ENCODE data around the gene ADAM12. TPM values are rescaled to one million over a fixed set of nuclear protein-coding genes. Genes with fewer than 3 reads are reported as not detected.

Gene ADAM12
- polyA plus RNA-seq, 4 donors, result 0.45 to 0.87 TPM; not detected in 2

DNA sequence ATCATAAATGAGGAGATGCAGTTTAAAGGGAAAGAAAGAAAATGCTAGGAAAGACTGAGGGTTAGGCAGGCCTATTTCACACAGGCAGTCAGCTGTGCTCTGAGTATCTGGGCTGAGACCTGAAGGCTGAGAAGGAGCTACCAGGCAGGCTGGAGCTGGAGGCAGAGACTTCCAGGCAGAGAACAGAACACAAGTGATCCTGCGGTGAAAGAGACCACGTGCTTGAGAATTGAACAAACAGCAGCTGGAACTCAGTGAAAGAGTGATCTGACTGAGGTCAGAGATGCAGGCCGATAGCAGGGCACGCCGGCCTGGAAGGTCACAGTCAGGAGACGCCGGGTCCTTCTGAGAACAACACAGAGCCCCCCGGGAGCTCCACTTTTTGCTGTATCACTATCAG lies 147.8 kb downstream of the ADAM12 start:
- DNase-seq (peak in 1 of 2 donors; percentile 7), FAIRE-seq (no peak)
- Histone ChIP-seq H3K4me3 (ENCODE audit: low read depth in 1 of 3, low read length in 3 of 3) (no peak overlapping the region), H3K27me3 (ENCODE audit: control insufficient read depth in 3 of 3, insufficient read depth in 3 of 3, low read length in 3 of 3) (no peaks in the 10 kb centered on the region), H3K27ac (ENCODE audit: low read depth in 1 of 3, low read length in 2 of 3) (no peak overlapping the region), H3K4me1 (ENCODE audit: control insufficient read depth in 3 of 3, insufficient read depth in 2 of 3, low read depth in 1 of 3, low read length in 2 of 3) (no peaks in the 10 kb centered on the region), H3K36me3 (ENCODE audit: control insufficient read depth in 3 of 3, insufficient read depth in 2 of 3, low read depth in 1 of 3, low read length in 3 of 3) (no peaks in the 10 kb centered on the region), H3K9me3 (ENCODE audit: control insufficient read depth in 2 of 2, insufficient read depth in 1 of 2, low read depth in 1 of 2, low read length in 1 of 2) (no peaks in the 10 kb centered on the region)
- 61 to 67% (median 66%) methylated on average over 8 of the region's 8 CpGs for WGBS, 3 donors

DNA sequence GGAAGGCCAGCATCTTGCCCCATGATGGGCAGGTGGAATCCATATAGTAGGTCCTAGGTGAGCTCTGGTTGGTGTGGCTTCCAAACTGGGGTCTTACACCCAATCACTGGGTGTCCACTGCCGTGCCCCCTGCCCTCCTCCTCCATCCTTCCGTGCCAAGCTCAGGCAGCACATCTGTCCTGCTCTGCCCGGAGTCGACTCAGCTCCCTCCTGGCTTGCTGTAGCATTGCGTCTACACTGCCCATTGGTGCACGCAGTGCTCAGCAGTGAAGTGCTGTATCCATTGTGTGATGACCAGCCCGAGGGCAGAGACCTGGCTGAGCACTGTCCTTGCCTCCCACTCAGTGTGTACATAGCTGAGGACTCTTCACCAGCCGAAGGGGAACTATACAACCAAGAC lies 148.4 kb downstream of the ADAM12 start:
- FAIRE-seq (no peak), DNase-seq (no peak)
- Histone ChIP-seq H3K27ac (ENCODE audit: low read depth in 1 of 3, low read length in 2 of 3) (no peak overlapping the region), H3K27me3 (ENCODE audit: control insufficient read depth in 3 of 3, insufficient read depth in 3 of 3, low read length in 3 of 3) (no peaks in the 10 kb centered on the region), H3K36me3 (ENCODE audit: control insufficient read depth in 3 of 3, insufficient read depth in 2 of 3, low read depth in 1 of 3, low read length in 3 of 3) (no peaks in the 10 kb centered on the region), H3K9me3 (ENCODE audit: control insufficient read depth in 2 of 2, insufficient read depth in 1 of 2, low read depth in 1 of 2, low read length in 1 of 2) (no peaks in the 10 kb centered on the region), H3K4me1 (ENCODE audit: control insufficient read depth in 3 of 3, insufficient read depth in 2 of 3, low read depth in 1 of 3, low read length in 2 of 3) (no peaks in the 10 kb centered on the region), H3K4me3 (ENCODE audit: low read depth in 1 of 3, low read length in 3 of 3) (no peak overlapping the region)
- WGBS, 3 donors, result 77 to 88% (median 78%) methylated on average over 8 of the region's 8 CpGs

DNA sequence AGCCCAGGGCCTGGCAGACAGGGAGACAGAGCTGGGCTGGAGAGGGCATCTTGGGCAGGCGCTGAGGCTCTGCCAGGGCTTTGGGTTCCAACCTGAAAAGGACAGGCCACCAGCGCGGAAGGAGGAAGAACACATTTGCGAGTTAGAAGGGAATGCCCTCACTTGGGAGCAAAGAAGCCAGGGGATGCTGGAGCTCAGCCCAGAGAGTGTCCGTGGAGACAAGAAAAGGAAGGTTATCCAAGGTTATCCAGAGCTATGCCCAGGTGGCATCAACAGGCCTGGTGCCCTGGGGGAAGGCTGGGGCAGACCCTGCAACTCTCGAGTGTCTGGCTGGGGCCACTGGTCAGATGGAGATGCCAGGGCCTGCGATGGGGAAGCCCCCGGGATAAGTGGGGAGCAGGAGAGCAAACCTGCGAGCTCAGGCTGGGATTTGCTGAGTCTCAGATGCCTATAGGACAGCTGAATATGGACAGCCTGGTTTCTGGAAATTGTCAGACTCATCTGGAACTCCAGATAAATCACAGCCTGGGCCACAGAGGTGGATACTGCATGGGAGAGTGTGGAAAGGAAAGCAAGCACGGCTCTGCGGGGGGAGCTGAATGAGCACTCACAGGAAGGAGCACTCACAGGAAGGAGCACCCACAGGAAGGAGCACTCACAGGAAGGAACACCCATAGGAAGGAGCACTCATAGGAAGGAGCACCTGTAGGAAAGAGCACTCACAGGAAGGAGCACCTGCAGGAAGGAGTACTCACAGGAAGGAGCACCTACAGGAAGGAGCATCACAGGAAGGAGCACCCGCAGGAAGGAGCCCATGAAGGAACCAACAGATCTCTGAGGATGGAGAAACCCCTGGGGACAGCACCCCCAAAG lies 152.1 kb downstream of the ADAM12 start:
- H3K4me1 ChIP-seq (ENCODE audit: control insufficient read depth in 3 of 3, insufficient read depth in 2 of 3, low read depth in 1 of 3, low read length in 2 of 3), result no peaks in the 10 kb centered on the region
- no peak overlapping the region for H3K27ac ChIP-seq (ENCODE audit: low read depth in 1 of 3, low read length in 2 of 3)
- H3K27me3 ChIP-seq (ENCODE audit: control insufficient read depth in 3 of 3, insufficient read depth in 3 of 3, low read length in 3 of 3), result no peaks in the 10 kb centered on the region
- H3K4me3 ChIP-seq (ENCODE audit: low read depth in 1 of 3, low read length in 3 of 3), result no peak overlapping the region
- DNase-seq, result no peak
- 86 to 89% (median 88%) methylated on average over 12 of the region's 12 CpGs for WGBS, 3 donors
- FAIRE-seq, result no peak
- H3K9me3 ChIP-seq (ENCODE audit: control insufficient read depth in 2 of 2, insufficient read depth in 1 of 2, low read depth in 1 of 2, low read length in 1 of 2), result no peaks in the 10 kb centered on the region
- no peaks in the 10 kb centered on the region for H3K36me3 ChIP-seq (ENCODE audit: control insufficient read depth in 3 of 3, insufficient read depth in 2 of 3, low read depth in 1 of 3, low read length in 3 of 3)

DNA sequence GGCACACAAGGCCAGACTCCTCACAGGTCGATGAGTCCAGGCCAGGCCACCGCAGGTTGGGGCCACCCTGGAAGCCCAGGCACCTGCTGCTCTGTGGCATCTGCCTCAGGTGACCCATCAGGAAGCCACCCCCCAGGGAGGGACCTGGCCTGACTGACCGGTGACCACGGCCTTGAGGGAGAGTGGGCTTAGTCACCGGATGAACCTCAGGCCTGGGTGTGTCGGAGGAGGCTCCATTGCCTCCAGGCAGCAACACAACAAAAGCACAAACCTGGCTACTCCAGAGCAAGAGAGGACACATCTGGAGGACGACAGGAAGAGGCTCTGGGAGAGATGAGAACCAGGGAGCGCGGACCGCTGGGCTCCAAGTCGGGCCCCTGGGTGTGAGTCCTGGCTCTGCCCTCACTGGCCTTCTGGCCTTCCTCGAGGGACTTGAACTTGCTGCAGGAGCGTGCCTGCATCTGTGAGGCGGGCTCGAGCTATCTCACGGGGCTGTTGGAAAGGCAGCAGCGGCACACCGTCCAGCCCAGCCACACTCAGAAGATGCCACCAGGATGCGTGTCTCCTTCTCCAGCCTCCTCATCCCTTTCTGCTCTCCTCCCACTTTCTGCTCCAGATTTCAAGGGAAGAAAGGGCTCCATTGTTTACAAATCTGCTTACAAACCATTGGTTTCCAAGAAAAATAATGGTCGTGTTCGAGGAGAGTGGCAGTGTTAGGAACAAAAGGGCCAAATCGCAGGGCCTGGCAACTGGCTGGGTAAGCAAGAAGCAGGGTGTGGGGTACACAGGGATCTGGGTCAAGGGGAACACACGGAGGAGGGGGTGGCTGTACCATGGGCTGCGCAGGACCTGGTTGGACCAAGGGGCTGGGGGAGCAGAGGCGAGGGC lies 152.9 kb downstream of the ADAM12 start:
- H3K27me3 ChIP-seq (ENCODE audit: control insufficient read depth in 3 of 3, insufficient read depth in 3 of 3, low read length in 3 of 3), result no peaks in the 10 kb centered on the region
- no peak overlapping the region for H3K27ac ChIP-seq (ENCODE audit: low read depth in 1 of 3, low read length in 2 of 3)
- 83 to 88% (median 86%) methylated on average over 25 of the region's 25 CpGs for WGBS, 3 donors
- FAIRE-seq, result no peak
- no peaks in the 10 kb centered on the region for H3K9me3 ChIP-seq (ENCODE audit: control insufficient read depth in 2 of 2, insufficient read depth in 1 of 2, low read depth in 1 of 2, low read length in 1 of 2)
- DNase-seq, result no peak
- no peaks in the 10 kb centered on the region for H3K4me1 ChIP-seq (ENCODE audit: control insufficient read depth in 3 of 3, insufficient read depth in 2 of 3, low read depth in 1 of 3, low read length in 2 of 3)
- no peaks in the 10 kb centered on the region for H3K36me3 ChIP-seq (ENCODE audit: control insufficient read depth in 3 of 3, insufficient read depth in 2 of 3, low read depth in 1 of 3, low read length in 3 of 3)
- no peak overlapping the region for H3K4me3 ChIP-seq (ENCODE audit: low read depth in 1 of 3, low read length in 3 of 3)

DNA sequence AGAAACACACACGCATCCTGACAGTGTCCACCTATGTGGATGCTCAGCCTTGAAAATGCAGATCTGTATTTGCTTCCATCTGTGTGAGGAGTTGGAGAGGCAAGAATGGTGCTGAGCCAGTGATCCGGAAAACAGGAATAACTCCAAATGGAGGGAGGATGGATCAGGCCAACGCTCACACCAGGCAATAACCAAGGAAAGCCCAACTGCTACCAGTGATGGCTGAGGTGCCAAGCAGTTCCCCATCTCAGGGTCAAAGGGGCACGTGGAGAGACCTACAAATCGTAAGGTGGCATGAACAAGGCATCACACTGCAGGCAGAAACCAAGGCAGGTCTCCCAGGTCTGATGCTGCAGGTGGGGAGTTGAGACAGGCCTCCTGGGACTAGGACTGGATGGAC lies 153.6 kb downstream of the ADAM12 start:
- no peaks in the 10 kb centered on the region for H3K27me3 ChIP-seq (ENCODE audit: control insufficient read depth in 3 of 3, insufficient read depth in 3 of 3, low read length in 3 of 3)
- no peaks in the 10 kb centered on the region for H3K4me1 ChIP-seq (ENCODE audit: control insufficient read depth in 3 of 3, insufficient read depth in 2 of 3, low read depth in 1 of 3, low read length in 2 of 3)
- H3K27ac ChIP-seq (ENCODE audit: low read depth in 1 of 3, low read length in 2 of 3), result no peak overlapping the region
- H3K4me3 ChIP-seq (ENCODE audit: low read depth in 1 of 3, low read length in 3 of 3), result no peak overlapping the region
- no peaks in the 10 kb centered on the region for H3K9me3 ChIP-seq (ENCODE audit: control insufficient read depth in 2 of 2, insufficient read depth in 1 of 2, low read depth in 1 of 2, low read length in 1 of 2)
- no peak for FAIRE-seq
- no peaks in the 10 kb centered on the region for H3K36me3 ChIP-seq (ENCODE audit: control insufficient read depth in 3 of 3, insufficient read depth in 2 of 3, low read depth in 1 of 3, low read length in 3 of 3)
- DNase-seq, result no peak
- 69 to 87% (median 76%) methylated on average over 5 of the region's 5 CpGs for WGBS, 3 donors

DNA sequence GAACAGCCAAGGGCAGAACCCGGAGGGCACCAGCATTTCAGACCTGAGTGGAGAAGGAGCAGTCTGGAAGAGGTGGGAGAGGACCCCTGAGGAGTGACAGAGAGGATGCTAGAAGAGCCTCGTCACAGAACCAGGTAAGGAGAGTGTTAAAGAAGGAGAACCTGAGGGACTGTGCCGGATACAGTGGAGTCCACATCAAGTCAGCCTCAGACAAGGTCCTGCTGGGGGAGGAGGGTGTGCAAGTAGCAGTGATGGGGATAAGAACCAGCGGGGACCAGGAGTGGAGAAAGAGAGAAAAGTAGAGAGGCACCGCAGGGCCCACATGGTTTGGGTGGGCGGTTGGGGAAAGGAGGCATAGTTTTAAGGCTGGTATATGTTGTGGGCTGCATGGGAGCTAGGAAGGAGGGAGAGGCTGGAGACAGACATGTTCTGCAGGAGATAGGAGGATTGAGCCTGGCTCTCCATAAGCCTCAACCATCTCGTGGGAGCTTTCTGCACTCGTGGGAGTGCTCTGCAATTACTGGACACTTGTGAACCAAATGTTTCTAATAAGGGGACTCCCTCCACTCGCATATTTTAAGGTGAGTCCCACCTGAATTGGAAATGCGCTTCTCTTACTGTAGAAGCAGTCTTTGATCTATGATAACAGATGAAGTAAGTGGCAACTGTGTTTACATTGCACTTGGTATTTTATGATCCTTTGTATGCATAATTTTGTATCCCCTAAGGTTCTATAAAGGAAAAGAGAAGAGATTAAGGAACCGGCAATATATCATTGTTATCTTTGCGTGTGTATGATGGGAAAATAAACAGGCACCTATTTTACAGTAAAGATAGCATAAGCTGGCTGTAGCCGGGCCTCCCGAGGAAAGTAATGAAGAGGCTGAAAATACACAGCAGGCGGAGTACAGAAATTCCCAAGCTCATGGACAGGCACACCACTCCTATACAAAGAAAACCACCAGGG lies 154.8 kb downstream of the ADAM12 start:
- Histone ChIP-seq H3K27me3 (ENCODE audit: control insufficient read depth in 3 of 3, insufficient read depth in 3 of 3, low read length in 3 of 3) (no peaks in the 10 kb centered on the region), H3K36me3 (ENCODE audit: control insufficient read depth in 3 of 3, insufficient read depth in 2 of 3, low read depth in 1 of 3, low read length in 3 of 3) (no peaks in the 10 kb centered on the region), H3K4me1 (ENCODE audit: control insufficient read depth in 3 of 3, insufficient read depth in 2 of 3, low read depth in 1 of 3, low read length in 2 of 3) (no peaks in the 10 kb centered on the region), H3K9me3 (ENCODE audit: control insufficient read depth in 2 of 2, insufficient read depth in 1 of 2, low read depth in 1 of 2, low read length in 1 of 2) (no peaks in the 10 kb centered on the region), H3K4me3 (ENCODE audit: low read depth in 1 of 3, low read length in 3 of 3) (no peak overlapping the region), H3K27ac (ENCODE audit: low read depth in 1 of 3, low read length in 2 of 3) (no peak overlapping the region)
- FAIRE-seq (no peak), DNase-seq (no peak)
- WGBS, 3 donors, result 45 to 75% (median 53%) methylated on average over 15 of the region's 15 CpGs

DNA sequence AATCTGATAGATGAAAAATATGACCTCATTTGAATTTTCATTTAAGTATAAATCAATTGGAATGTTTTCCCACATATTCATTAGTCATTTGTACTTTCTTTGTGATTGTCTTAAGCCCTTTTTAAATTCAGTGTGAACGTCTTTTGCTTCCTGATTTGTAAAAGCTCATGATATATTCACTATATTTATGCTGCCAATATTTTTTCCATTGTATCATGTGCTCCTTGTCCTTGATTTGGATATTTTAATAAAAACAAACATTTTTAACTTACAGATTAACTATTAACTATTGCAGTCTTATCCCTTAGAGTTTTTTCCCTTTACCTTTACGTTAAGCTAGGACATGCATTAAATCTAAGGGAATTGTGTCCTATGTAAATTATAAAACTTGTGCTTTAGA lies 157.7 kb downstream of the ADAM12 start:
- WGBS, 3 donors, result 60 to 76% (median 67%) methylated on average over 2 of the region's 2 CpGs
- no peak for FAIRE-seq

DNA sequence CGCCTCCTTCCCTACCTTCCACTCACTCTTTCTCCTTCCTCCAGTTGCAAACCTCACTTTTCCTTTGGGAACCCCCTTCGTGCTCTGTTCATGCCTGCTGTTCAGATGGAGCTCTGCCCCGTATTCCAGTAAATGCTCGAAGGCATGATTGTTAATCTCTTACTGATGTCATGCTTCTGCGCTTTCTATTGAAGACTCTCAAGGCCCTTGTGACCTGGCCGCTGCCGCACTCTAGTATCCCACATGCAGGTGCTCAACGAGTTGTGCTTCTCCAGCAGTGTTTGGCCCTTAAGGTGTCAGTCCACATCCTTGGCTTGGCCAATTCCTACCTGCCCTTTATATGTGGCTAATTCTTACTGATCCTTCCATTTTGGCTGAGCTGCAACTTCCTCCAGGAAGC lies 158.6 kb downstream of the ADAM12 start:
- Histone ChIP-seq H3K4me3 (ENCODE audit: low read depth in 1 of 3, low read length in 3 of 3) (no peak overlapping the region), H3K27ac (ENCODE audit: low read depth in 1 of 3, low read length in 2 of 3) (no peak overlapping the region), H3K4me1 (ENCODE audit: control insufficient read depth in 3 of 3, insufficient read depth in 2 of 3, low read depth in 1 of 3, low read length in 2 of 3) (no peaks in the 10 kb centered on the region), H3K36me3 (ENCODE audit: control insufficient read depth in 3 of 3, insufficient read depth in 2 of 3, low read depth in 1 of 3, low read length in 3 of 3) (no peaks in the 10 kb centered on the region), H3K27me3 (ENCODE audit: control insufficient read depth in 3 of 3, insufficient read depth in 3 of 3, low read length in 3 of 3) (no peaks in the 10 kb centered on the region), H3K9me3 (ENCODE audit: control insufficient read depth in 2 of 2, insufficient read depth in 1 of 2, low read depth in 1 of 2, low read length in 1 of 2) (no peaks in the 10 kb centered on the region)
- WGBS, 3 donors, result 69 to 87% (median 79%) methylated on average over 8 of the region's 8 CpGs
- DNase-seq, result no peak
- no peak for FAIRE-seq

More for the DNA sequence above, 157.7 kb downstream of the ADAM12 start:
- Histone ChIP-seq H3K27me3 (ENCODE audit: control insufficient read depth in 3 of 3, insufficient read depth in 3 of 3, low read length in 3 of 3) (no peaks in the 10 kb centered on the region), H3K27ac (ENCODE audit: low read depth in 1 of 3, low read length in 2 of 3) (no peak overlapping the region), H3K9me3 (ENCODE audit: control insufficient read depth in 2 of 2, insufficient read depth in 1 of 2, low read depth in 1 of 2, low read length in 1 of 2) (no peaks in the 10 kb centered on the region), H3K4me3 (ENCODE audit: low read depth in 1 of 3, low read length in 3 of 3) (no peak overlapping the region), H3K4me1 (ENCODE audit: control insufficient read depth in 3 of 3, insufficient read depth in 2 of 3, low read depth in 1 of 3, low read length in 2 of 3) (no peaks in the 10 kb centered on the region), H3K36me3 (ENCODE audit: control insufficient read depth in 3 of 3, insufficient read depth in 2 of 3, low read depth in 1 of 3, low read length in 3 of 3) (no peaks in the 10 kb centered on the region)
- no peak for DNase-seq
